Activated CD8-positive, alpha-beta memory T cell treated with anti-CD3 and anti-CD28 coated beads for 24 hours (primary cell): Measurements from ENCODE around the gene LDB3.

ENCODE experiments used
- DNase-seq: peaks from one replicate; pipeline ENCODE4 v3.0.0-alpha.2; 2020

Gene LDB3

GRCh38 chr10:86773498-86773897 is 105.2 kb downstream of the LDB3 start:
- DNase-seq: no peak

- DNase-seq: no peak
Observed at GRCh38 chr10:86775056-86775869, 107.0 kb downstream of the LDB3 start.

- no peak for DNase-seq
Observed at GRCh38 chr10:86775870-86776180, 107.5 kb downstream of the LDB3 start.

- no peak for DNase-seq
Observed at GRCh38 chr10:86779220-86780017, 111.1 kb downstream of the LDB3 start.

- no peak for DNase-seq
Observed at GRCh38 chr10:86782701-86783418, 114.5 kb downstream of the LDB3 start.

- no peak for DNase-seq
Observed at GRCh38 chr10:86785037-86785436, 116.7 kb downstream of the LDB3 start.
